UCSD-AML1 (cell line): ENCODE results near the gene SREBF2.
A peak's percentile ranks its signal among the peaks of the same experiment; 100 is the strongest.
"Not testable (repeated sequence)": the region's sequence is repeated elsewhere in the genome, so short reads cannot be mapped to it uniquely, and the experiment has no call there.

Source experiments
- DNase-seq: peaks from one replicate; lab custom pipeline; 2025; ENCODE audit not compliant: unreplicated experiment; lab: John Stamatoyannopoulos, UW

The SREBF2 gene

GRCh38 chr22:41841085-41841712 lies 8.3 kb downstream of the SREBF2 start:
- no peak for DNase-seq

GRCh38 chr22:41842996-41843970 lies 10.4 kb downstream of the SREBF2 start:
- no peak for DNase-seq

GRCh38 chr22:41844036-41844435 lies 11.1 kb downstream of the SREBF2 start:
- no peak for DNase-seq

GRCh38 chr22:41844513-41844912 lies 11.6 kb downstream of the SREBF2 start:
- no peak for DNase-seq

- DNase-seq: no peak
These were observed 12.7 kb downstream of the SREBF2 start for GRCh38 chr22:41845380-41846267.

GRCh38 chr22:41846268-41846987 lies 13.5 kb downstream of the SREBF2 start:
- no peak for DNase-seq

GRCh38 chr22:41847300-41847699 lies 14.4 kb downstream of the SREBF2 start:
- no peak for DNase-seq

- peak; percentile 51 for DNase-seq
These were observed 15.6 kb downstream of the SREBF2 start for GRCh38 chr22:41848468-41848867.

GRCh38 chr22:41856469-41856868 lies 23.6 kb downstream of the SREBF2 start:
- no peak for DNase-seq

GRCh38 chr22:41857155-41857859 lies 24.4 kb downstream of the SREBF2 start:
- DNase-seq: peak; percentile 34

GRCh38 chr22:41857860-41858199 lies 24.9 kb downstream of the SREBF2 start:
- no peak for DNase-seq

- no peak for DNase-seq
These were observed 29.2 kb downstream of the SREBF2 start for GRCh38 chr22:41862160-41862529.

GRCh38 chr22:41862530-41863266 lies 29.8 kb downstream of the SREBF2 start:
- DNase-seq: no peak

- DNase-seq: no peak
These were observed 30.6 kb downstream of the SREBF2 start for GRCh38 chr22:41863472-41863871.

GRCh38 chr22:41868556-41868955 lies 35.7 kb downstream of the SREBF2 start:
- no peak for DNase-seq

GRCh38 chr22:41870081-41870480 lies 37.2 kb downstream of the SREBF2 start:
- DNase-seq: not testable (repeated sequence)

- no peak for DNase-seq
These were observed 37.9 kb downstream of the SREBF2 start for GRCh38 chr22:41870786-41871185.

- DNase-seq: no peak
These were observed 40.5 kb downstream of the SREBF2 start for GRCh38 chr22:41873391-41873790.

- DNase-seq: no peak
These were observed 41.2 kb downstream of the SREBF2 start for GRCh38 chr22:41874090-41874489.
